Choroid plexus epithelial cell (primary cell): ENCODE results near the gene C5orf24.

Experiments
- DNase-seq: peaks from one replicate; pipeline ENCODE4 v3.0.0-alpha.2; 2010; ENCODE audit warnings: low read depth
- H3K4me3 ChIP-seq: 2 replicates; pipeline ENCODE4 v1.5.1; 2011; ENCODE audit warnings: low read depth, mild to moderate bottlenecking, control low read depth, low read length, moderate library complexity
- CTCF ChIP-seq: conservative IDR thresholded peaks from 2 replicates; pipeline ENCODE4 v1.5.1; 2011; ENCODE audit warnings: low read depth, mild to moderate bottlenecking, control low read depth, inconsistent platforms, low read length, moderate library complexity

C5orf24 gene

GRCh38 chr5:134819407-134819963, 26.3 kb upstream of the C5orf24 start:
- no peak for TF ChIP-seq CTCF
- no peak overlapping the region for H3K4me3 ChIP-seq
- no peak for DNase-seq

DNA sequence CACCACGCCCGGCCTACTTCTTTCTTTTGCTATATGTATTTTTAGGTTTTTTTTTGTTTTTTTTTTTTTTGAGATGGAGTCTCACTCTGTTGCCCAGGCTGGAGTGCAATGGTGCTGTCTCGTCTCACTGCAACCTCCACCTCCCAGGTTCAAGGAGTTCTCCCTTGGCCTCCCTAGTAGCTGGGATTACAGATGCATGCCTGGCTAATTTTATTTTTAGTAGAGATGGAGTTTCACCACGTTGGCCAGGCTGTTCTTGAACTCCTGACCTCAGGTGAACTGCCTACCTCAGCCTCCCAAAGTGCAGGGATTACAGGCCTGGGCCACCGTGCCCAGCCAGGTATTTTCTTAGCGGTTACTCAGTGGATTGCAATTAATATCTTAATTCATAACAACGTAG, 23.9 kb upstream of the C5orf24 start:
- TF ChIP-seq CTCF = no peak
- DNase-seq = no peak
- no peak overlapping the region for H3K4me3 ChIP-seq

- DNase-seq = no peak
- no peak overlapping the region for H3K4me3 ChIP-seq
- no peak for TF ChIP-seq CTCF
Measured at GRCh38 chr5:134824681-134825080, 21.1 kb upstream of the C5orf24 start.

GRCh38 chr5:134825212-134825611, 20.6 kb upstream of the C5orf24 start:
- H3K4me3 ChIP-seq = no peak overlapping the region
- TF ChIP-seq CTCF = no peak

DNA sequence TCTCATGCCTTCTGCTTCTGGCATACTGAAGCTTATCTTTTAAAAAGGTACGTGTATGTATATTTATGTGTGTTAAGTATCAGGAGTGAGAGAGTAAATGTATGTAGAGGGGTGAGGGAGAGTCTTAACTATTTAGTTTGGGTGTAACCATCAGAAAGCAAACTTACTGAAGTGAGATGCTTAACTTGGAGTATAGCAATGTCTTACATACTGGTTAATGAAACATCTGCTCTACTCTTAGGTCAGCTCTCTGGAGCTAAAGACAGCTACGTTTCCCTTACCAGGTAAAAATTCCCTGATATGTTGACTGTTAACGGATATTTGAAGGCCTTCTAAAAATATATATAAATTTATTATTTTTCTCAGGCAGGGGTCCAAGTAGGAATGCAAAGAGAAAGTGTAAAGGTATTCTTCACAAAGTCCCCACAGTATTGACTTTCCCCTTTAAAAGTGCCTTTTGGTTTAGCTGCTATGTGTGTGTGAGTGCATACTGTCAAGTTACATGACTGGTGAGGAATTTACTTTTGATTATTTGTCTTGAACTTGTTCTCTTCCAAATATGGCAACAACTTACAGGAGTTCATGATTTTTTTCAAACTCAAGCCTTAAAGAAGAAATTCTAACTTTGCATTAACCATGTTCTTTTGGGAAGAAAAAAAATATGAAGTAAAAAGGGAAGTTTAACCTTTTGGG, 12.3 kb upstream of the C5orf24 start:
- TF ChIP-seq CTCF = no peak
- no peak overlapping the region for H3K4me3 ChIP-seq
- DNase-seq = peak; percentile 90

More at GRCh38 chr5:134825212-134825611, 20.6 kb upstream of the C5orf24 start:
- peak; percentile 43 for DNase-seq

- DNase-seq = no peak
- no peak for TF ChIP-seq CTCF
Measured at GRCh38 chr5:134835623-134836022, 10.1 kb upstream of the C5orf24 start.

More at GRCh38 chr5:134835623-134836022, 10.1 kb upstream of the C5orf24 start:
- no peak overlapping the region for H3K4me3 ChIP-seq
